ENCODE results near the gene PTPRT.

PTPRT gene

GRCh38 chr20:42340368-42340767 is 849.3 kb downstream of the PTPRT start:
- CTCF ChIA-PET, result no interaction called here
- TF ChIP-seq, protein P1, sequence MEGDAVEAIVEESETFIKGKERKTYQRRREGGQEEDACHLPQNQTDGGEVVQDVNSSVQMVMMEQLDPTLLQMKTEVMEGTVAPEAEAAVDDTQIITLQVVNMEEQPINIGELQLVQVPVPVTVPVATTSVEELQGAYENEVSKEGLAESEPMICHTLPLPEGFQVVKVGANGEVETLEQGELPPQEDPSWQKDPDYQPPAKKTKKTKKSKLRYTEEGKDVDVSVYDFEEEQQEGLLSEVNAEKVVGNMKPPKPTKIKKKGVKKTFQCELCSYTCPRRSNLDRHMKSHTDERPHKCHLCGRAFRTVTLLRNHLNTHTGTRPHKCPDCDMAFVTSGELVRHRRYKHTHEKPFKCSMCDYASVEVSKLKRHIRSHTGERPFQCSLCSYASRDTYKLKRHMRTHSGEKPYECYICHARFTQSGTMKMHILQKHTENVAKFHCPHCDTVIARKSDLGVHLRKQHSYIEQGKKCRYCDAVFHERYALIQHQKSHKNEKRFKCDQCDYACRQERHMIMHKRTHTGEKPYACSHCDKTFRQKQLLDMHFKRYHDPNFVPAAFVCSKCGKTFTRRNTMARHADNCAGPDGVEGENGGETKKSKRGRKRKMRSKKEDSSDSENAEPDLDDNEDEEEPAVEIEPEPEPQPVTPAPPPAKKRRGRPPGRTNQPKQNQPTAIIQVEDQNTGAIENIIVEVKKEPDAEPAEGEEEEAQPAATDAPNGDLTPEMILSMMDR (conservative IDR thresholded peaks at IDR 0.05; ENCODE audit: low read depth), result no peak
- H3K27ac ChIP-seq, result no peak overlapping the region
- no peak for DNase-seq (ENCODE audit: low spot score)
- POLR2A ChIA-PET (ENCODE audit: low non-redundant PET), result no interaction called here

DNA sequence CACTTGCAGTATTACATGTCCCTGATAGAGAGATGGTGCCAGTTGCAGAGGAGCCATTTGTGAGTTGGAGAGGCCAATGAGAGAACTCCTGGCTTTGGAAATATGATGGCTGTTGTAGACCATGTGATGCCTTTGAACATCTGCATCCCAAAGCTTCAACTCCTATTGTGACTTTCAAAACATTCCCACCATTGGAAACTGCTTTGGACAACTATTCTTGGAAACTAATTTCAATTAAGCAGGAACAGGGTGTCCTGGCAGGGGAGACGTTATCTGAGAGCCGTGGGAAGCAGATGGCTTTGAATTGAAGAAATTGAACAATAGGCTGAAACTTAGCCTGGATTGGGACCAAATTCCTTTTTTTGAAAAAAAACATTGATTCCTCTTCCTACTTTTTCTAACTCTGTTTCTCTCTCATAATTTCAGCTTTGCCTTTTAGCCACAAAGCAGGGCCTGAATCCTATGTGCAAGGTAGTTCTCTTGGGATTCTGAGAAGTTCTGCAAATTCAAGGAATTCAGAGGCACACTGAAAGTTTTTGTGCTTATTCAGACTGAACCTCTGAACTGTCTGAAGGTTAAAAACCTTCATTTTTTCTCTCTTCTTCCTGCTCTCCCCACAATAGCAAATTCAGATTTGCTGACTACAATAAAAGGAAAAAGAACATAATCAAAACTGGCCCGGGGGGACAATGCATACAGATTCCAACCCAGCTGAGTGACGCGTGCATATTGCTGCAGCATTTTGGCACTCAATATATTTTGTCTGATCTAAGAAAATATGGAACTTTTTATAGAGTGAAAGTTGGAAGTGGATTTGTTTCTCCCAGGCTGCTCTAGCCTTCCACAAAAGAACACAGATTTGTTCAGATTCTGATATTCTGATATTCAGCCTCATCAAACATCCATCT is 851.2 kb downstream of the PTPRT start:
- no peak overlapping the region for H3K27ac ChIP-seq
- ChIA-PET POLR2A (ENCODE audit: low non-redundant PET) (no interaction called here), CTCF (interaction anchor here (0.6 kb wide), 1 partner anchor 96 kb away, joined by 3 read pairs; no protein-coding TSS in a partner anchor)
- TF ChIP-seq, protein P1 (conservative IDR thresholded peaks at IDR 0.05; ENCODE audit: low read depth), result no peak
- no peak for DNase-seq (ENCODE audit: low spot score)

- TF ChIP-seq, protein P1 (conservative IDR thresholded peaks at IDR 0.05; ENCODE audit: low read depth), result no peak
- ChIA-PET POLR2A (ENCODE audit: low non-redundant PET) (no interaction called here), CTCF (interaction anchor here (1.4 kb wide), 1 partner anchor 13 kb away, joined by 3 read pairs; no protein-coding TSS in a partner anchor)
- no peak overlapping the region for H3K27ac ChIP-seq
- no peak for DNase-seq (ENCODE audit: low spot score)
Observed at GRCh38 chr20:42336576-42336975, 853.1 kb downstream of the PTPRT start.

- CTCF ChIA-PET, result interaction anchor here (0.7 to 1.7 kb wide), 2 partner anchors 12 to 709 kb away, joined by 3 to 5 read pairs; no protein-coding TSS in a partner anchor
- TF ChIP-seq, protein P1 (conservative IDR thresholded peaks at IDR 0.05; ENCODE audit: low read depth), result no peak
- POLR2A ChIA-PET (ENCODE audit: low non-redundant PET), result no interaction called here
- H3K27ac ChIP-seq, result no peak overlapping the region
- no peak for DNase-seq (ENCODE audit: low spot score)
Observed at GRCh38 chr20:42319252-42320013, 870.3 kb downstream of the PTPRT start.

DNA sequence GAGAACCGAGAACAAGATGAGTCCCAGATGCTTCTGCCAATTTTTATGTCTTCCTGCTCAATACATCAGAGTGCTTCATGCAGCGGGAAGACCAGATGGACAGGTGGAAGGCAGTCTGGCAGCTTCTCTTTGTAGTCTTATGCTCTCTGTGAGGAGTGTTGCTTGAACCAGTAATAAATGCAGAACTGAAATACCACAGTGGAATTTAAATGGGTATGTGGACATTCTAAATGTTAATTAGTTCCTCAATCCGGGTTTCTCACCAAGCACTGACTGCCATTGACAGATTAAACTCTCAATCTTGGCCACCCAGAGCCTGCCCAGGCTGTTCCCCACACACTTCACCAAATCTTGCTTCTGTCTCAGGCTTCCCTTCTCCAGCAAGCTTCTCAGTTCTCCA is 876.0 kb downstream of the PTPRT start:
- ChIA-PET POLR2A (ENCODE audit: low non-redundant PET) (no interaction called here), CTCF (interaction anchor here (0.7 kb wide), 1 partner anchor 32 kb away, joined by 5 read pairs; no protein-coding TSS in a partner anchor)

DNA sequence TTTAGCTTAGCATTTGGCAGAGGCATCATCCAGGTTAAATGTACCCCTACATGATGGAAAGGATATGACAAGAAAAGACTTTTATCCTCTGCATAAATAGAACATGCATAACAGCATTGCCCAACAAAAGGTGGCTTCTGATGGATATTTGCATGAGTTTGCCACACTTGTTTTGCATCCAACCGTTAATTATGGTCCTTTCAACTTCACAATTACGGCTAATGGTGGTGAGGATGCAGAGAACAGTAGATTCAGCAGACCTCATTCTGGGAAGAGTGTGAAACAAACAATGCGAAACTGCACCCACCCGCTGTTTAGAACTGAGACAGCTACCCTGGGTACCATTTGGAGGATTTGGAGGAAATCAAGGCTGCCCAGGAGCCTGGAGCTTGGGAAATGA is 880.7 kb downstream of the PTPRT start:
- TF ChIP-seq, protein P1 (conservative IDR thresholded peaks at IDR 0.05; ENCODE audit: low read depth), result no peak
- no peak for DNase-seq (ENCODE audit: low spot score)
- CTCF ChIA-PET, result interaction anchor here (0.6 kb wide), 1 partner anchor 490 kb away, joined by 4 read pairs; no protein-coding TSS in a partner anchor
- H3K27ac ChIP-seq, result no peak overlapping the region
- POLR2A ChIA-PET (ENCODE audit: low non-redundant PET), result no interaction called here

More for the DNA sequence above, 876.0 kb downstream of the PTPRT start:
- TF ChIP-seq, protein P1 (conservative IDR thresholded peaks at IDR 0.05; ENCODE audit: low read depth), result no peak
- no peak overlapping the region for H3K27ac ChIP-seq
- no peak for DNase-seq (ENCODE audit: low spot score)

All from RWPE1 (cell line).